HFFc6 (cell line): ENCODE results near the gene HOXA3. TPM values are rescaled to one million over a fixed set of nuclear protein-coding genes. Genes with fewer than 3 reads are reported as not detected.
A peak's percentile ranks its signal among the peaks of the same experiment; 100 is the strongest.

Experiments used
- DNase-seq: peaks from one replicate; pipeline ENCODE4 v3.0.0-alpha.2; 2018
- H3K27ac Mint-ChIP-seq: 2 replicates; pipeline ENCODE4 v1.8.0; 2020; ENCODE audit warnings: mild to moderate bottlenecking, mixed read lengths
- H3K27me3 Mint-ChIP-seq: 2 replicates; pipeline ENCODE4 v1.8.0; 2021; ENCODE audit warnings: mild to moderate bottlenecking, moderate library complexity, mixed read lengths; ENCODE audit not compliant: insufficient read depth
- H3K36me3 Mint-ChIP-seq: 2 replicates; pipeline ENCODE4 v1.8.0; 2021; ENCODE audit warnings: low read depth, mixed read lengths
- H3K4me1 Mint-ChIP-seq: 2 replicates; pipeline ENCODE4 v1.8.0; 2020; ENCODE audit warnings: low read depth, mixed read lengths
- H3K4me3 Mint-ChIP-seq: 2 replicates; pipeline ENCODE4 v1.8.0; 2020; ENCODE audit warnings: mild to moderate bottlenecking, moderate library complexity, mixed read lengths
- H3K9me3 Mint-ChIP-seq: 2 replicates; pipeline ENCODE4 v1.8.0; 2020; ENCODE audit warnings: mild to moderate bottlenecking, mixed read lengths
- CTCF ChIP-seq: fragments of 200-600 bp; sonication (generic); IDR thresholded peaks from 2 replicates; pipeline ENCODE4 v1.5.0; 2021; ENCODE audit warnings: antibody characterized with exemption, mild to moderate bottlenecking
- total RNA-seq, 6 experiments: library from RNA; stranded (reverse); fragmentation: NEBNext Ultra II Directional; extraction: Animal tissue kit (Norgen Biotek cat#: 25700); gene quantifications; 2 replicates in 1 of 6; 3 replicates in 5 of 6; pipeline ENCODE4 v1.2.3, GENCODE V29; 2021

HOXA3 gene
- total RNA-seq, 6 experiments from 2014 or later: 0.33 to 1.9 (median 1.1) TPM

- Mint-ChIP-seq H3K4me1 (peaks cover 29% of the 10 kb centered on the region), H3K27ac (no peak overlapping the region), H3K27me3 (peaks cover 44% of the 10 kb centered on the region)
Observed at GRCh38 chr7:27104341-27105058, 47.9 kb downstream of the HOXA3 start.

DNA sequence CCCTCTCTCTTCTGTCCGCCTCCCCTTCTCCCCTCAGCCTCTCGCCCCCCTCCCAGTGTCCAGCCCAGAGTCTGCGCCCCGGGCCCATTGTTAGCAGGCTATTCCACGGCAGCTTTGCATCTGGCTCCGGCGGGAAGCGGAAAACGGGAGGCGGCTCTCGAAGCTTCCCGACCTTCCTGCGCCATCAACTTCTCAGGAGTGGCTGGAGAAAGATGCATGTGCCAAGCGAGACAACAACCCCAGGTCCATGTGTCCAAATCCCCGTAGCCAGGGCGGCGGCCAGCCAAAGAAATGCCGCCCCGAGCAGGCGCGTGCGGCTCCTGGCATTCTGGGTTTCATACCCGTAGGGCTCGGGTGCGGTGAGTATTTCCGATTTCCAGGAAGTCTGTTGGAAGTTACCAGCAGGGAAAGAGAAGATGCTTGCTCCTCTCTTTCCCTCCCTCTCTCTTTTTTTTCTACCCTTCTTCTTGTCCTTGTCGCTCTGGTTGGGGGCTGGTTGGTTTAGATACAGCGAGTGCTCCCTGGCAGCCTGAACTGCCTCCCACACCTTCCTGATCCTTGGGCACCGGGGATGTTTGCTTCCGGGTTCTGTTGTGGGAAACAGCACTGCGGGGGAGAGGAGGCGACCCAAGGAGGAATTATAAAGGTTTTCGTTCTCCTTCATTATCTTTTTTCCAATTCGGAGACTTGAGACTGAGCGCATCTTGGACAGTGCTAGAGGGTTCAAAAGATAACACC is 48.7 kb downstream of the HOXA3 start:
- Mint-ChIP-seq H3K27ac (no peak overlapping the region), H3K4me3 (peak overlapping the region; percentile 29), H3K27me3 (peaks cover 44% of the 10 kb centered on the region), H3K9me3 (no peaks in the 10 kb centered on the region), H3K4me1 (peaks cover 37% of the 10 kb centered on the region), H3K36me3 (peaks cover 42% of the 10 kb centered on the region)
- TF ChIP-seq CTCF: no peak
- DNase-seq: no peak

More at GRCh38 chr7:27104341-27105058, 47.9 kb downstream of the HOXA3 start:
- H3K4me3 Mint-ChIP-seq: no peak overlapping the region
- peaks cover 37% of the 10 kb centered on the region for H3K36me3 Mint-ChIP-seq
- DNase-seq: no peak
- TF ChIP-seq CTCF: no peak
- H3K9me3 Mint-ChIP-seq: no peaks in the 10 kb centered on the region

DNA sequence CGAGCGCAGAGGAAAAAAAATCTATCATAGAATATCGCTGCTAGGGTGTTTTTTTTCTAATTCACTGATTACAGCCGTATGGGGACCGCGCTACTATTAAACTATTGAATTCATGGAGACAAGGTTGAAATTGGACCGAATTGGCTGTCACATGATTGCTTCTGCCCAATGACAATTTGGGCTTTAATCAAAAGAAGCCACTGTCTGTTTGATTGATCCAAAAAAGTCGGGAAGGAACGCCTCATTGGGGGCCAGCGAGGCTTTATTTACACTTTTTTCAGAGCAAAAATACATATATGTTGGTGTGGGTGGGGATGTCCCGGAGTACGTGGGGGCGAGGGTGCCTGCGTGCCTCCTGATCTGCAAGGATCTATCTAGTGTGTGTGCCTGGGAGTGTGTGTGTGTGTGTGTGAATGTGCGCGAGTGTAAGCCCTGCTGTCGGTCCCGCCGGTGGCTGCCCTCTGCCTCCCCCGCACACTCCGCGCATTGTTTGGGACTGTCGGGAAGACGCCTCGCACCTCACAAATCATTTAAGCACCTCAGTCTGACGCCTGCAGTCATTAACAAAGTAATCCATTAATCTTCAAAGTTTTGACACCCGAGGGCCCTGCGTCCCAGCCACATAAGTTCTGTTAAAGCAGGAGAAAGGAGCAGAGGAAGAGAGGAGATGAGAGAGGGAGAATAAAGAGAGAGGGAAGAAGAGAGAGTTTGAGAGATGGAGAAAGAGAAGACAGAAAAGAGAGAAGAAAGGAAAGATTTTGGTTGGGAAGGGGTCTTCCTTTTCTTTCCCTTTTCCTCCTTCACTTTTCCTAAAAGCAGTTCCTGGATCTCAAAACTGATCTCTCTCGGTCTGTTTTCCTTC is 49.6 kb downstream of the HOXA3 start, which contains the start of gene HOXA2:
HOXA2 (minus strand) TSS at position 103 of the 862 bp plus-strand sequence. CDS start 183 bp downstream, outside the sequence.
- Mint-ChIP-seq H3K4me1 (peaks cover 45% of the 10 kb centered on the region), H3K36me3 (peaks cover 43% of the 10 kb centered on the region), H3K4me3 (peak within 1 kb of the TSS; percentile 29), H3K27me3 (peaks cover 44% of the 10 kb centered on the region), H3K9me3 (no peaks in the 10 kb centered on the region), H3K27ac (no peak within 1 kb of the TSS)
- DNase-seq: no peak
- no peak for TF ChIP-seq CTCF

- H3K36me3 Mint-ChIP-seq: peaks cover 42% of the 10 kb centered on the region
- no peaks in the 10 kb centered on the region for H3K9me3 Mint-ChIP-seq
- TF ChIP-seq CTCF: no peak
- H3K27me3 Mint-ChIP-seq: peaks cover 40% of the 10 kb centered on the region
- DNase-seq: no peak
- peaks cover 50% of the 10 kb centered on the region for H3K4me1 Mint-ChIP-seq
- H3K27ac Mint-ChIP-seq: no peak overlapping the region
- H3K4me3 Mint-ChIP-seq: no peak overlapping the region
Observed at GRCh38 chr7:27101957-27102580, 50.3 kb downstream of the HOXA3 start.
